Peyer's patch (tissue), 4 donors: ENCODE data around the gene HS6ST1.

ENCODE experiments used
- POLR2A ChIP-seq, 2 donors: fragments of 450-650 bp; IDR thresholded peaks; one replicate each; pipeline ENCODE4 v1.5.1; 2017; ENCODE audit warnings: antibody characterized with exemption in 2 of 2, mild to moderate bottlenecking in 2 of 2, moderate library complexity in 2 of 2
- TF ChIP-seq, protein P1 (sequence below), 6 experiments: fragments of 450-650 bp in 4 of 6; fragments of 200-600 bp in 2 of 6; sonication (generic) in 1 of 6; IDR thresholded peaks; one replicate each; pipeline ENCODE4 v1.5.1; 2017 to 2019; ENCODE audit warnings: antibody characterized with exemption in 6 of 6, mild to moderate bottlenecking in 3 of 6, moderate library complexity in 1 of 6

GRCh38 chr2:128288781-128289180 is 29.9 kb downstream of the HS6ST1 start:
- TF ChIP-seq, protein P1, sequence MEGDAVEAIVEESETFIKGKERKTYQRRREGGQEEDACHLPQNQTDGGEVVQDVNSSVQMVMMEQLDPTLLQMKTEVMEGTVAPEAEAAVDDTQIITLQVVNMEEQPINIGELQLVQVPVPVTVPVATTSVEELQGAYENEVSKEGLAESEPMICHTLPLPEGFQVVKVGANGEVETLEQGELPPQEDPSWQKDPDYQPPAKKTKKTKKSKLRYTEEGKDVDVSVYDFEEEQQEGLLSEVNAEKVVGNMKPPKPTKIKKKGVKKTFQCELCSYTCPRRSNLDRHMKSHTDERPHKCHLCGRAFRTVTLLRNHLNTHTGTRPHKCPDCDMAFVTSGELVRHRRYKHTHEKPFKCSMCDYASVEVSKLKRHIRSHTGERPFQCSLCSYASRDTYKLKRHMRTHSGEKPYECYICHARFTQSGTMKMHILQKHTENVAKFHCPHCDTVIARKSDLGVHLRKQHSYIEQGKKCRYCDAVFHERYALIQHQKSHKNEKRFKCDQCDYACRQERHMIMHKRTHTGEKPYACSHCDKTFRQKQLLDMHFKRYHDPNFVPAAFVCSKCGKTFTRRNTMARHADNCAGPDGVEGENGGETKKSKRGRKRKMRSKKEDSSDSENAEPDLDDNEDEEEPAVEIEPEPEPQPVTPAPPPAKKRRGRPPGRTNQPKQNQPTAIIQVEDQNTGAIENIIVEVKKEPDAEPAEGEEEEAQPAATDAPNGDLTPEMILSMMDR (IDR thresholded peaks at IDR 0.05): no peak
- TF ChIP-seq POLR2A (IDR thresholded peaks at IDR 0.05): no peak
